K562 (cell line): ENCODE measurements around the gene GLTP. TPM values are rescaled to one million over a fixed set of nuclear protein-coding genes. Genes with fewer than 3 reads are reported as not detected.

Source experiments
- FOXA1 ChIP-seq: fragments of 450-650 bp; IDR thresholded peaks from 2 replicates; pipeline ENCODE4 v1.6.1; 2016; ENCODE audit warnings: mild to moderate bottlenecking, borderline replicate concordance
- GATA2 ChIP-seq: sonication (generic); formaldehyde crosslinking; IDR thresholded peaks from 2 replicates; pipeline ENCODE4 v1.4.0; 2020; ENCODE audit warnings: mild to moderate bottlenecking, missing genetic modification reagents
- MTA2 ChIP-seq: fragments of 450-650 bp; IDR thresholded peaks from 2 replicates; pipeline ENCODE4 v1.6.1; 2016; ENCODE audit warnings: low read depth
- PHF8 ChIP-seq: fragments of 200-600 bp; sonication (generic); IDR thresholded peaks from 2 replicates; pipeline ENCODE4 v1.6.1; 2012; ENCODE audit warnings: mixed run types, mild to moderate bottlenecking, inconsistent platforms, low read length, moderate library complexity, borderline replicate concordance
- ZC3H11A ChIP-seq: IDR thresholded peaks from 2 replicates; pipeline ENCODE4 v1.6.1; 2012; ENCODE audit warnings: low read depth, low read length, improper control_type of control experiment
- polyA plus RNA-seq, 8 experiments: library from polyadenylated mRNA; depleted of rRNA in 4 of 8; stranded (reverse) in 5 of 8; unstranded in 3 of 8; fragments of >200 nt; fragmentation: Nextera tagmentation in 2 of 8; fragmentation: Illumina TruSeq in 1 of 8; extraction: Ambion mirVana in 2 of 8; extraction: Trizol in 1 of 8; gene quantifications; 2 replicates each; pipeline versions ENCODE4 v1.2.1 to v1.2.3, GENCODE V29; 2011 to 2014; ENCODE audit warnings: inconsistent platforms in 1 of 8, missing spikeins in 1 of 8
- total RNA-seq, 7 experiments: library from RNA; depleted of rRNA in 6 of 7; stranded (reverse); fragments of >200 nt in 6 of 7; fragmentation: Illumina TruSeq in 2 of 7; extraction: Trizol in 2 of 7; gene quantifications; 2 replicates each; pipeline versions ENCODE4 v1.2.1 to v1.2.3, GENCODE V29; 2011 to 2021; ENCODE audit warnings: low replicate concordance in 1 of 7
- TF ChIP-seq, protein P1 (sequence below): fragments of 450-650 bp; IDR thresholded peaks from 2 replicates; pipeline ENCODE4 v1.6.1; 2016; ENCODE audit warnings: mild to moderate bottlenecking, moderate library complexity
- TF ChIP-seq, protein P2 (sequence below): fragments of 250-450 bp; sonication (Bioruptor Pico); IDR thresholded peaks from 2 replicates; pipeline ENCODE4 v1.5.0; 2022; ENCODE audit warnings: mild to moderate bottlenecking
- TF ChIP-seq, protein P3 (sequence below), 2 experiments: fragments of 150-350 bp in 1 of 2; IDR thresholded peaks; 2 replicates each; pipeline ENCODE4 v1.6.1; 2012 to 2016; ENCODE audit warnings: low read depth in 2 of 2, low read length in 2 of 2, mild to moderate bottlenecking in 1 of 2, moderate library complexity in 1 of 2

Gene GLTP
- total and polyA plus RNA-seq, 9 of the 15 experiments (the other 6 are each of a cell fraction or from before 2014, with no cell fraction given) = 4.4 to 8.3 (median 6.1) TPM

DNA sequence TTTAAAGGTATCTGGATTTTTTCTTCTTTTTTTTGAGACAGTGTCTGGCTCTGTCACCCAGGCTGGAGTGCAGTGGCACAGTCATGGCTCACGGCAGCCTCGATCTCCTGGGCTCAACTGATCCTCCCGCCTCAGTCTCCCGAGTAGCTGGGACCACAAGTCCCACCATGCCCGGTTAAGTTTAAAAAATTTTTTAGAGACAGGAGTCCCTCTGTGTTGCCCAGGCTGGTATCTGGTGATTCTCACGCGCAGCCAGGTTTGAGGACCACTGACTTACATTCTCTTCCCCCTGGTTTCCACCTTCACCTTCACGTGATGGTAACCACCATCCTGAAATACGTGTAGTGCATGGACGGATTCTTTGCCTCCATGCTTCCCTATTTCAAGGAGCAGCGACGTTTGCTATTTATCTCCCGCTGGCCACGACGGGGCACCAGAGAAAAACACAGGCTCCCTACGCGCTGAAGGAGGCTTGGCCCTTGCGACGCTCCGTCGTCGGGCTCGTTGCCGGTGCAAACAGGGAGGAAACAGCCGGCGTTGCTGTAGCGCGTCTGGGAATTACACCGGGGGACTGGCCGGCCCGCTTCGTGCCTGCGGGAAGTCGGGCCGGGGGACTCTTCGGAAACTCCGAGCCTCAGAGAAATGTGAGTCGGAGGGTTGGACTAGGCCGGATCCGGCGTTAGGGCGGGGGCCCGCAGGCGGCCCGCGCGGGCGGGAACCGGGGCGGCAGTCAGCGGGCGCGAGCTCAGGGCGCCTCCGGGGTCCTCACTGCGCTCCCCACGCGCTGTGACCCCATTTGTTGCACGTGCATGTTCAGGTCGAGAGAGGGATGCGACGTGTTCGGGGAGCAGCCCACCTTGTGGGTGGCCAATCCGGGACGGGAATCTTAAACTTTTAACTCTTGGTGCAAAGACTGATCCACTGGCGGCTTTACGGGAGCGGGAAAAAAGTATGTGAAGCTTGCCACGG lies 19.7 kb upstream of the GLTP start, which contains the start of gene TCHP (continued):
- TF ChIP-seq, protein P1, sequence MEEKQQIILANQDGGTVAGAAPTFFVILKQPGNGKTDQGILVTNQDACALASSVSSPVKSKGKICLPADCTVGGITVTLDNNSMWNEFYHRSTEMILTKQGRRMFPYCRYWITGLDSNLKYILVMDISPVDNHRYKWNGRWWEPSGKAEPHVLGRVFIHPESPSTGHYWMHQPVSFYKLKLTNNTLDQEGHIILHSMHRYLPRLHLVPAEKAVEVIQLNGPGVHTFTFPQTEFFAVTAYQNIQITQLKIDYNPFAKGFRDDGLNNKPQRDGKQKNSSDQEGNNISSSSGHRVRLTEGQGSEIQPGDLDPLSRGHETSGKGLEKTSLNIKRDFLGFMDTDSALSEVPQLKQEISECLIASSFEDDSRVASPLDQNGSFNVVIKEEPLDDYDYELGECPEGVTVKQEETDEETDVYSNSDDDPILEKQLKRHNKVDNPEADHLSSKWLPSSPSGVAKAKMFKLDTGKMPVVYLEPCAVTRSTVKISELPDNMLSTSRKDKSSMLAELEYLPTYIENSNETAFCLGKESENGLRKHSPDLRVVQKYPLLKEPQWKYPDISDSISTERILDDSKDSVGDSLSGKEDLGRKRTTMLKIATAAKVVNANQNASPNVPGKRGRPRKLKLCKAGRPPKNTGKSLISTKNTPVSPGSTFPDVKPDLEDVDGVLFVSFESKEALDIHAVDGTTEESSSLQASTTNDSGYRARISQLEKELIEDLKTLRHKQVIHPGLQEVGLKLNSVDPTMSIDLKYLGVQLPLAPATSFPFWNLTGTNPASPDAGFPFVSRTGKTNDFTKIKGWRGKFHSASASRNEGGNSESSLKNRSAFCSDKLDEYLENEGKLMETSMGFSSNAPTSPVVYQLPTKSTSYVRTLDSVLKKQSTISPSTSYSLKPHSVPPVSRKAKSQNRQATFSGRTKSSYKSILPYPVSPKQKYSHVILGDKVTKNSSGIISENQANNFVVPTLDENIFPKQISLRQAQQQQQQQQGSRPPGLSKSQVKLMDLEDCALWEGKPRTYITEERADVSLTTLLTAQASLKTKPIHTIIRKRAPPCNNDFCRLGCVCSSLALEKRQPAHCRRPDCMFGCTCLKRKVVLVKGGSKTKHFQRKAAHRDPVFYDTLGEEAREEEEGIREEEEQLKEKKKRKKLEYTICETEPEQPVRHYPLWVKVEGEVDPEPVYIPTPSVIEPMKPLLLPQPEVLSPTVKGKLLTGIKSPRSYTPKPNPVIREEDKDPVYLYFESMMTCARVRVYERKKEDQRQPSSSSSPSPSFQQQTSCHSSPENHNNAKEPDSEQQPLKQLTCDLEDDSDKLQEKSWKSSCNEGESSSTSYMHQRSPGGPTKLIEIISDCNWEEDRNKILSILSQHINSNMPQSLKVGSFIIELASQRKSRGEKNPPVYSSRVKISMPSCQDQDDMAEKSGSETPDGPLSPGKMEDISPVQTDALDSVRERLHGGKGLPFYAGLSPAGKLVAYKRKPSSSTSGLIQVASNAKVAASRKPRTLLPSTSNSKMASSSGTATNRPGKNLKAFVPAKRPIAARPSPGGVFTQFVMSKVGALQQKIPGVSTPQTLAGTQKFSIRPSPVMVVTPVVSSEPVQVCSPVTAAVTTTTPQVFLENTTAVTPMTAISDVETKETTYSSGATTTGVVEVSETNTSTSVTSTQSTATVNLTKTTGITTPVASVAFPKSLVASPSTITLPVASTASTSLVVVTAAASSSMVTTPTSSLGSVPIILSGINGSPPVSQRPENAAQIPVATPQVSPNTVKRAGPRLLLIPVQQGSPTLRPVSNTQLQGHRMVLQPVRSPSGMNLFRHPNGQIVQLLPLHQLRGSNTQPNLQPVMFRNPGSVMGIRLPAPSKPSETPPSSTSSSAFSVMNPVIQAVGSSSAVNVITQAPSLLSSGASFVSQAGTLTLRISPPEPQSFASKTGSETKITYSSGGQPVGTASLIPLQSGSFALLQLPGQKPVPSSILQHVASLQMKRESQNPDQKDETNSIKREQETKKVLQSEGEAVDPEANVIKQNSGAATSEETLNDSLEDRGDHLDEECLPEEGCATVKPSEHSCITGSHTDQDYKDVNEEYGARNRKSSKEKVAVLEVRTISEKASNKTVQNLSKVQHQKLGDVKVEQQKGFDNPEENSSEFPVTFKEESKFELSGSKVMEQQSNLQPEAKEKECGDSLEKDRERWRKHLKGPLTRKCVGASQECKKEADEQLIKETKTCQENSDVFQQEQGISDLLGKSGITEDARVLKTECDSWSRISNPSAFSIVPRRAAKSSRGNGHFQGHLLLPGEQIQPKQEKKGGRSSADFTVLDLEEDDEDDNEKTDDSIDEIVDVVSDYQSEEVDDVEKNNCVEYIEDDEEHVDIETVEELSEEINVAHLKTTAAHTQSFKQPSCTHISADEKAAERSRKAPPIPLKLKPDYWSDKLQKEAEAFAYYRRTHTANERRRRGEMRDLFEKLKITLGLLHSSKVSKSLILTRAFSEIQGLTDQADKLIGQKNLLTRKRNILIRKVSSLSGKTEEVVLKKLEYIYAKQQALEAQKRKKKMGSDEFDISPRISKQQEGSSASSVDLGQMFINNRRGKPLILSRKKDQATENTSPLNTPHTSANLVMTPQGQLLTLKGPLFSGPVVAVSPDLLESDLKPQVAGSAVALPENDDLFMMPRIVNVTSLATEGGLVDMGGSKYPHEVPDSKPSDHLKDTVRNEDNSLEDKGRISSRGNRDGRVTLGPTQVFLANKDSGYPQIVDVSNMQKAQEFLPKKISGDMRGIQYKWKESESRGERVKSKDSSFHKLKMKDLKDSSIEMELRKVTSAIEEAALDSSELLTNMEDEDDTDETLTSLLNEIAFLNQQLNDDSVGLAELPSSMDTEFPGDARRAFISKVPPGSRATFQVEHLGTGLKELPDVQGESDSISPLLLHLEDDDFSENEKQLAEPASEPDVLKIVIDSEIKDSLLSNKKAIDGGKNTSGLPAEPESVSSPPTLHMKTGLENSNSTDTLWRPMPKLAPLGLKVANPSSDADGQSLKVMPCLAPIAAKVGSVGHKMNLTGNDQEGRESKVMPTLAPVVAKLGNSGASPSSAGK = peak; percentile 85
- TF ChIP-seq GATA2 (CRISPR knock-in tag) (no peak), MTA2 (no peak; the same call in 1 of the 2 replicates), FOXA1 (no peak), ZC3H11A (no peak), PHF8 (peak; percentile 72; the same call in 1 of the 2 replicates)
- TF ChIP-seq, protein P2, sequence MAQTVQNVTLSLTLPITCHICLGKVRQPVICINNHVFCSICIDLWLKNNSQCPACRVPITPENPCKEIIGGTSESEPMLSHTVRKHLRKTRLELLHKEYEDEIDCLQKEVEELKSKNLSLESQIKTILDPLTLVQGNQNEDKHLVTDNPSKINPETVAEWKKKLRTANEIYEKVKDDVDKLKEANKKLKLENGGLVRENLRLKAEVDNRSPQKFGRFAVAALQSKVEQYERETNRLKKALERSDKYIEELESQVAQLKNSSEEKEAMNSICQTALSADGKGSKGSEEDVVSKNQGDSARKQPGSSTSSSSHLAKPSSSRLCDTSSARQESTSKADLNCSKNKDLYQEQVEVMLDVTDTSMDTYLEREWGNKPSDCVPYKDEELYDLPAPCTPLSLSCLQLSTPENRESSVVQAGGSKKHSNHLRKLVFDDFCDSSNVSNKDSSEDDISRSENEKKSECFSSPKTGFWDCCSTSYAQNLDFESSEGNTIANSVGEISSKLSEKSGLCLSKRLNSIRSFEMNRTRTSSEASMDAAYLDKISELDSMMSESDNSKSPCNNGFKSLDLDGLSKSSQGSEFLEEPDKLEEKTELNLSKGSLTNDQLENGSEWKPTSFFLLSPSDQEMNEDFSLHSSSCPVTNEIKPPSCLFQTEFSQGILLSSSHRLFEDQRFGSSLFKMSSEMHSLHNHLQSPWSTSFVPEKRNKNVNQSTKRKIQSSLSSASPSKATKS (CRISPR knock-in tag) = no peak
- TF ChIP-seq, protein P3, sequence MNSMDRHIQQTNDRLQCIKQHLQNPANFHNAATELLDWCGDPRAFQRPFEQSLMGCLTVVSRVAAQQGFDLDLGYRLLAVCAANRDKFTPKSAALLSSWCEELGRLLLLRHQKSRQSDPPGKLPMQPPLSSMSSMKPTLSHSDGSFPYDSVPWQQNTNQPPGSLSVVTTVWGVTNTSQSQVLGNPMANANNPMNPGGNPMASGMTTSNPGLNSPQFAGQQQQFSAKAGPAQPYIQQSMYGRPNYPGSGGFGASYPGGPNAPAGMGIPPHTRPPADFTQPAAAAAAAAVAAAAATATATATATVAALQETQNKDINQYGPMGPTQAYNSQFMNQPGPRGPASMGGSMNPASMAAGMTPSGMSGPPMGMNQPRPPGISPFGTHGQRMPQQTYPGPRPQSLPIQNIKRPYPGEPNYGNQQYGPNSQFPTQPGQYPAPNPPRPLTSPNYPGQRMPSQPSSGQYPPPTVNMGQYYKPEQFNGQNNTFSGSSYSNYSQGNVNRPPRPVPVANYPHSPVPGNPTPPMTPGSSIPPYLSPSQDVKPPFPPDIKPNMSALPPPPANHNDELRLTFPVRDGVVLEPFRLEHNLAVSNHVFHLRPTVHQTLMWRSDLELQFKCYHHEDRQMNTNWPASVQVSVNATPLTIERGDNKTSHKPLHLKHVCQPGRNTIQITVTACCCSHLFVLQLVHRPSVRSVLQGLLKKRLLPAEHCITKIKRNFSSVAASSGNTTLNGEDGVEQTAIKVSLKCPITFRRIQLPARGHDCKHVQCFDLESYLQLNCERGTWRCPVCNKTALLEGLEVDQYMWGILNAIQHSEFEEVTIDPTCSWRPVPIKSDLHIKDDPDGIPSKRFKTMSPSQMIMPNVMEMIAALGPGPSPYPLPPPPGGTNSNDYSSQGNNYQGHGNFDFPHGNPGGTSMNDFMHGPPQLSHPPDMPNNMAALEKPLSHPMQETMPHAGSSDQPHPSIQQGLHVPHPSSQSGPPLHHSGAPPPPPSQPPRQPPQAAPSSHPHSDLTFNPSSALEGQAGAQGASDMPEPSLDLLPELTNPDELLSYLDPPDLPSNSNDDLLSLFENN (IDR thresholded peaks at IDR 0.05; ENCODE audit: low read depth in 2 of 2, low read length in 2 of 2) = no peak; a peak in 1 of 4 replicates
